Coronary artery (tissue), 2 donors: ENCODE measurements around the gene ARMC3.

ENCODE experiments used
- DNase-seq: peaks from one replicate; pipeline ENCODE4 v3.0.0-alpha.2; 2017; ENCODE audit warnings: low spot score
- H3K27ac ChIP-seq, 2 donors: fragments of 200-600 bp; sonication (generic); one replicate each; pipeline ENCODE4 v1.5.1; 2016 to 2019
- H3K4me3 ChIP-seq: fragments of 200-600 bp; sonication (generic); 2 replicates; pipeline ENCODE4 v1.5.1; 2016; ENCODE audit warnings: mild to moderate bottlenecking, moderate library complexity
- TF ChIP-seq, protein P1 (sequence below): fragments of 200-600 bp; sonication (generic); IDR thresholded peaks from one replicate; pipeline ENCODE4 v1.5.1; 2019; ENCODE audit warnings: antibody characterized with exemption

Gene ARMC3

GRCh38 chr10:23019633-23020032 lies 91.8 kb downstream of the ARMC3 start:
- TF ChIP-seq, protein P1, sequence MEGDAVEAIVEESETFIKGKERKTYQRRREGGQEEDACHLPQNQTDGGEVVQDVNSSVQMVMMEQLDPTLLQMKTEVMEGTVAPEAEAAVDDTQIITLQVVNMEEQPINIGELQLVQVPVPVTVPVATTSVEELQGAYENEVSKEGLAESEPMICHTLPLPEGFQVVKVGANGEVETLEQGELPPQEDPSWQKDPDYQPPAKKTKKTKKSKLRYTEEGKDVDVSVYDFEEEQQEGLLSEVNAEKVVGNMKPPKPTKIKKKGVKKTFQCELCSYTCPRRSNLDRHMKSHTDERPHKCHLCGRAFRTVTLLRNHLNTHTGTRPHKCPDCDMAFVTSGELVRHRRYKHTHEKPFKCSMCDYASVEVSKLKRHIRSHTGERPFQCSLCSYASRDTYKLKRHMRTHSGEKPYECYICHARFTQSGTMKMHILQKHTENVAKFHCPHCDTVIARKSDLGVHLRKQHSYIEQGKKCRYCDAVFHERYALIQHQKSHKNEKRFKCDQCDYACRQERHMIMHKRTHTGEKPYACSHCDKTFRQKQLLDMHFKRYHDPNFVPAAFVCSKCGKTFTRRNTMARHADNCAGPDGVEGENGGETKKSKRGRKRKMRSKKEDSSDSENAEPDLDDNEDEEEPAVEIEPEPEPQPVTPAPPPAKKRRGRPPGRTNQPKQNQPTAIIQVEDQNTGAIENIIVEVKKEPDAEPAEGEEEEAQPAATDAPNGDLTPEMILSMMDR, result no peak
- no peak overlapping the region for H3K4me3 ChIP-seq
- no peak overlapping the region for H3K27ac ChIP-seq
- DNase-seq, result no peak

DNA sequence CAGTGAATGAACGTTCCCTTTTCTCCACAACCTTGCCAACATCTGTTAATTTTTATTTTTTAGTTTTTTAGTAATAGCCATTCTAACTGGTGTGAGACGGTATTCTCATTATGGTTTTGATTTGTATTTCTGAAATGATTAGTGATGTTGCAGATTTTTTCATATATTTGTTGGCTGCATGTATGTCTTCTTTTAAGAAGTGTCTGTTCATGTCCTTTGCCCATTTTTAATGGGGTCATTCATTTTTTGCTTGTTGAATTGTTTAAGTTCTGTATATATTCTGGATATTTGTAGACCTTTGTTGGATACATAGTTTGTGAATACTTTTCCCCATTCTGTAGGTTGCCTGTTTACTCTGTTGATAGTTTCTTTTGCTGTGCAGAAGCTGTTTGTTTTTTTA lies 93.6 kb downstream of the ARMC3 start:
- TF ChIP-seq, protein P1, result no peak
- no peak for DNase-seq
- Histone ChIP-seq H3K27ac (no peak overlapping the region), H3K4me3 (no peak overlapping the region)

GRCh38 chr10:23024002-23024401 lies 96.1 kb downstream of the ARMC3 start:
- TF ChIP-seq, protein P1, result no peak
- no peak overlapping the region for H3K27ac ChIP-seq
- no peak overlapping the region for H3K4me3 ChIP-seq
- no peak for DNase-seq

DNA sequence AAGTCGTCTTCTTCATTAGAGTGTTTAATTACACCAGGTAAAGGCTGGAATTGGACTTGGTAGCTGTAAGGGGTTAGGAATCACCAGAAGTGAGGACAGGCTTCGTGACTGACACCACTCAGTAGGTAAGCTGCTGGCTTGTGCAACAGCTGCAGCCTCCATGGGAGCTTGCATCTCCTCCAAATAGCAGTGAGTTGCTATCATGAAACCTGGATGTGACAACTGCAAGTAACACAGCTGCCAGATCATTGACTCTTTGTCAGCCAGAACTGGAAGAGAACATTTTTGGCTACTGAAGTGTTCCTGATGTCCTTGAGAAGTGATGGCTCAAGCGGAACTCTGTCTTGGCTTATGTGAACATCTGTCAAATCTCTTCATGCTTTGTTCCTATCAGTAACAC lies 103.5 kb downstream of the ARMC3 start:
- H3K4me3 ChIP-seq, result no peak overlapping the region
- no peak overlapping the region for H3K27ac ChIP-seq
- TF ChIP-seq, protein P1, result no peak
- DNase-seq, result no peak

DNA sequence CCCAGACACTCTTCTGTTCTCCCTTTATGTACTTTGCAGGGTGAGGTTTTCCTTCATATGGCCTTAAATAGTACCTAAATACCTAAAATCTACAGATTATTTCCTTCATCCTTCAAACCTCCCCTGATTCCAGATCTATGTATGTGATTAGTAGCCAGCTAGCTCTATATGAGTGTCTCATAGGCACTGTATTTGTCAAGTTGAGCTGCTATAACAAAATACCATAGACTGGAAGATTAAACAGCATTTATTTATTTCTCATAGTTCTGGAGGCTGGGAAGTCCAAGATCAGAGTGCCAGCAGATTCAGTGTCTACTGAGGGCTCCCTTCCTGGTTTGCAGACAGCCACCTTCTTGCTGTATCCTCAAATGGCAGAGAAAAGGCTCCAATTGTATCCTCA lies 106.9 kb downstream of the ARMC3 start:
- H3K27ac ChIP-seq, result no peak overlapping the region
- no peak for DNase-seq
- no peak overlapping the region for H3K4me3 ChIP-seq
- TF ChIP-seq, protein P1, result no peak

DNA sequence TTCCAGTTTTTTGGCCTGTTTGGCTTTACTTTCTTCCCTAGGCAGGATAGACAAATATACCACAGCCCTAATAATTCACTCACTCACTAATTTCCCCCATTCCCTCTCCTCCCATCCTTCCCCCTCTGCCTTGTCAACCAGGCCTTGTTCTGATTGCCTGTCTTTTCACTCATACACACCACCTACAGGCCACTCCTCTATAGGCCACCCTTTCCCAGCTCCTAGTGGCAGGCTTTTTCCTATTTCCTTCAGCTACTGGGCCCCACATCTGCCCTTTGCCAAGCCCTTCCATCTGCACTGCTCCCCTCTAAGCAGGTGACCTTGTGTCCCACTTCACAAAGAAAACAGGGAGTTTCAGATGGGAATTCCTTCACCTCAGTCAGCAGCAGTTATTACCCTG lies 107.7 kb downstream of the ARMC3 start:
- no peak overlapping the region for H3K27ac ChIP-seq
- DNase-seq, result no peak
- H3K4me3 ChIP-seq, result no peak overlapping the region
- TF ChIP-seq, protein P1, result no peak

DNA sequence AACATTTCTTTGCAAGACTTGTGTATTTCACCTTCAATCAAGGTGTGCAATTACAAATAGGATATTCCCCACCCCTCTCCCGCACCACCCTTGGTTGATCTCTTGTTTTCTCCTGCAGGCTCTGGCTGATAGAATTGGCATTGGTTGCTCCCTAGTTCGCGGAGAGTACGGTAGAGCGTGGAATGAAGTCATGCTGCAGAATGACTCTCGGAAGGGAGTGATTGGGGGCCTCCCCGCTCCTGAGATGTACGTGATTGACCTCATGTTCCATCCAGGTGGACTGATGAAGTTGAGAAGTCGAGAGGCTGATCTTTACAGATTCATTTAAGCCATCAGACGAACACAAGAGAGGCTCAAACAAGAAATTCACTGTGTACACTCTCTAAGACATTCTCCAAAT lies 109.3 kb downstream of the ARMC3 start:
- Histone ChIP-seq H3K4me3 (no peak overlapping the region), H3K27ac (no peak overlapping the region)
- DNase-seq, result no peak
- TF ChIP-seq, protein P1, result no peak
